ENCODE results near the gene DIAPH1.

DNA sequence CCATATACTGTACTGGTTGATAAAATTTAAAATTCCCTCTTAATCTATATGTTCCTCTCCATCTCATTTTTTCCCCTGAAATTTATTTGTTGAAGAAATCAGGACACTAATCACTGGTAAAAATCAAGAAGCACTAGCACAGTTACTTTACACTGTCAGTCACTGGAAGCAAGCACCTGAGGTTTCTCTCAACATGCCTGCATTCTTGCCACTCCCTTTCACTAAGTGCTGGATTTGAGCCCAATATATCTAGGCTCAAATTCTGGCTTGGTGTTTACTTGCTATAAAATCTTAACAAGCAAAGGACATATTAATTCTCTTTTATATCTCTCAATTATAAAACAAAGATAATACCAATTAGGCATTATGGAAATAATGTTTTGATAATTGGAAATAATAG is 58.6 kb downstream of the DIAPH1 start:
- TF ChIP-seq, protein P1, sequence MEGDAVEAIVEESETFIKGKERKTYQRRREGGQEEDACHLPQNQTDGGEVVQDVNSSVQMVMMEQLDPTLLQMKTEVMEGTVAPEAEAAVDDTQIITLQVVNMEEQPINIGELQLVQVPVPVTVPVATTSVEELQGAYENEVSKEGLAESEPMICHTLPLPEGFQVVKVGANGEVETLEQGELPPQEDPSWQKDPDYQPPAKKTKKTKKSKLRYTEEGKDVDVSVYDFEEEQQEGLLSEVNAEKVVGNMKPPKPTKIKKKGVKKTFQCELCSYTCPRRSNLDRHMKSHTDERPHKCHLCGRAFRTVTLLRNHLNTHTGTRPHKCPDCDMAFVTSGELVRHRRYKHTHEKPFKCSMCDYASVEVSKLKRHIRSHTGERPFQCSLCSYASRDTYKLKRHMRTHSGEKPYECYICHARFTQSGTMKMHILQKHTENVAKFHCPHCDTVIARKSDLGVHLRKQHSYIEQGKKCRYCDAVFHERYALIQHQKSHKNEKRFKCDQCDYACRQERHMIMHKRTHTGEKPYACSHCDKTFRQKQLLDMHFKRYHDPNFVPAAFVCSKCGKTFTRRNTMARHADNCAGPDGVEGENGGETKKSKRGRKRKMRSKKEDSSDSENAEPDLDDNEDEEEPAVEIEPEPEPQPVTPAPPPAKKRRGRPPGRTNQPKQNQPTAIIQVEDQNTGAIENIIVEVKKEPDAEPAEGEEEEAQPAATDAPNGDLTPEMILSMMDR (IDR thresholded peaks at IDR 0.05): no peak
- TF ChIP-seq POLR2A (IDR thresholded peaks at IDR 0.05): no peak
